GM10266 (cell line): ENCODE measurements around the gene ZNF597.

ENCODE experiments used
- DNase-seq: peaks from one replicate; pipeline ENCODE4 v3.0.0; 2012; ENCODE audit errors: extremely low spot score
- TF ChIP-seq, protein P1 (sequence below): IDR thresholded peaks from 2 replicates; pipeline ENCODE4 v1.5.1; 2012; ENCODE audit warnings: mild to moderate bottlenecking, low read depth; ENCODE audit not compliant: control insufficient read depth, insufficient read depth; ENCODE audit errors: missing control alignments

The ZNF597 gene

DNA sequence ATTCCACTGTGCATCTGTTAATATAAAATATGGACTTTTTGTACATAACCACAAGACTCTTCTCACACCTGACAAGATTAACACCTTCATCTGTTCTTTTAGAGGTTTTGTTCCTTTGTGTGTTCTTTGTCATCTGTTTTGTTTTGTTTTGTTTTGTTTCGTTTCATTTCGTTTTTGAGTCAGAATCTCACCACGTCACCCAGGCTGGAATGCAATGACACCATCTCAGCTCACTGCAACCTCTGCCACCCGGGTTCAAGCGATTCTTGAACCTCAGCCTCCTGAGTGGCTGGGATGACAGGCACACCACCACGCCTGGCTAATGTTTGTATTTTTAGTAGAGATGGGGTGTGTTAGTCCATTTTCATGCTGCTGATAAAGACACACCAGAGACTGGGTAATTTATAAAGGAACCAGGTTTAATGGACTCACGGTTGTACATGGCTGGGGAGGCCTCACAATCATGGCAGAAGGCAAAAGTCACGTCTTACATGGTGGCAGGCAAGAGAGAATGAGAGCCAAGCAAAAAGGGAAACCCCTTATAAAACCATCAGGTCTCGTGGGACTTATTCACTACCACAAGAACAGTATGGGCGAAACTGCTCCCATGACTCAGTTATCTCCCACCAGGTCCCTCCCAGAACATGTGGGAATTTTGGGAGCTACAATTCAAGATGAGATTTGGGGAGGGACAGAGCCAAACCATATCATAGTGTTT is 29.7 kb upstream of the ZNF597 start:
- no peak for DNase-seq
- TF ChIP-seq, protein P1, sequence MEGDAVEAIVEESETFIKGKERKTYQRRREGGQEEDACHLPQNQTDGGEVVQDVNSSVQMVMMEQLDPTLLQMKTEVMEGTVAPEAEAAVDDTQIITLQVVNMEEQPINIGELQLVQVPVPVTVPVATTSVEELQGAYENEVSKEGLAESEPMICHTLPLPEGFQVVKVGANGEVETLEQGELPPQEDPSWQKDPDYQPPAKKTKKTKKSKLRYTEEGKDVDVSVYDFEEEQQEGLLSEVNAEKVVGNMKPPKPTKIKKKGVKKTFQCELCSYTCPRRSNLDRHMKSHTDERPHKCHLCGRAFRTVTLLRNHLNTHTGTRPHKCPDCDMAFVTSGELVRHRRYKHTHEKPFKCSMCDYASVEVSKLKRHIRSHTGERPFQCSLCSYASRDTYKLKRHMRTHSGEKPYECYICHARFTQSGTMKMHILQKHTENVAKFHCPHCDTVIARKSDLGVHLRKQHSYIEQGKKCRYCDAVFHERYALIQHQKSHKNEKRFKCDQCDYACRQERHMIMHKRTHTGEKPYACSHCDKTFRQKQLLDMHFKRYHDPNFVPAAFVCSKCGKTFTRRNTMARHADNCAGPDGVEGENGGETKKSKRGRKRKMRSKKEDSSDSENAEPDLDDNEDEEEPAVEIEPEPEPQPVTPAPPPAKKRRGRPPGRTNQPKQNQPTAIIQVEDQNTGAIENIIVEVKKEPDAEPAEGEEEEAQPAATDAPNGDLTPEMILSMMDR = no peak

DNA sequence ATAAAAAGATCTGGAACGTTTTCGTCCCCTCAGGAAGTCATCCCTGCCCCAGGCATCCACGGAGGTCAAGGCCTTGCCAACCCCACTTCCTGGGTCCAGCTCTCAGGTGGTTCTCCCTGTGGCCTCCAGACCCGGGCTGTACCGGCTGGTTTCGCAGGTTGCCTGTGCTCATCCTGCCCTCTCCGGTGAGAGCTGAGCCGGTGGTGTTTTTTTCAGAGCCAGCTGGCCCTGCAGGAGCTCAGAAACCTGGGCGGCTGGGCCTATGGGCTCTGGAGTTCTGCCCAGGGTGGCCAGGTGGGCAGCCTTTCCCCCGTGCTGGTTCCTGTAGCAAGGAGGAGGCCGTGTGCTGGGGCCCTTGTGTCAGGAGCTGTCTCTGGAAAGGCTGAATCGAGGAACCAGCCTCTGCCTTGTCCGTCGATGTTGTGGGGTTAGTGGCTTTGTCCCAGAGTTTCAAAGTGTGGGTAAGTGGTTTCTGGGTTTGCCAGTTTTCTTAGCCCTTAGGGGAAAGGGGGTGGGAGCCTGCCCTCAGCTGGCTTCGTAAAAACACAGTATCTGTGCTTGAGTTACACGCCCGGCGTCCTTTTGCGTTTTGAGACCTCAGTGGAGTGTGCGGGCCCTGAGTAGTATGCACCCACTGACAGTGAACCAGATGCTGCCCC is 28.3 kb upstream of the ZNF597 start:
- no peak for DNase-seq
- TF ChIP-seq, protein P1 = no peak

DNA sequence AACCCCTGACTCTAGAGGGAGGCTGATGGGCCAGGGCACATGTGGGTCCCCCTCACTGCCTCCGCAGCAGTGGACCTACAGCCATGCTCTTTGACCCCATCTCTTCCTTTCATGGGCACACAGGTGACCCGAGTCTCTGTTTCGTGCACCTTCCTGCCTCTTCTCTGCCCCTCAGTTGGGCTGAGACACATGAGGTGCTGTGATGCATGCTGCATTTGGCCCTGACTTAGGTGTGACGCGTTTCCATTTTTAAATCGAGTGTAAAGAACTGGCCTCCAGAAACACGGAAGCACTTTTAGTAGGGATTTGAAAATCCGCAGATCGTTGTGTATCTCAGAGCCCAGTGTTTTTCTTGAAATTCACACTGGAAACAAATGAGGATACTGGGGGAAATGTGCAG is 27.4 kb upstream of the ZNF597 start:
- no peak for DNase-seq
- TF ChIP-seq, protein P1 = no peak

DNA sequence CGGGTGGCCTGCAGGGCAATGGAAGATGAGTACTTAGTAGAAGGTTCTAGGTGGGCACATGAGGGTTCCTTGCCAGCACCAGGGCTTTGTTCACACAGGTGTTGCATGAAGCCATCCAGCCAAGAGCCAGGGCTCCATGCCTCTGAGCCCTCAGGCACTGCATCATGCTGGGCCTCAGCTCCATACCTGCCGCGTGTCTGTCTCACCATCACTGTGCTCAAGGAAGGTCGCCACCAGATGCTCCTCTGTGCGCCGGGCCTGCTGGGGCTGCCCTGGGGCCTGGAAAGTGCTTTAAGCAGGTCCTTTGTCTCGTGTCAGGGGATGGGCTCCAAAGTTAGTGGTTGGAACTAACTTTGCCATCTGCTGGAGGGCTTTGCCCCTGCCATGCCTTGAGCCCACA is 26.4 kb upstream of the ZNF597 start:
- TF ChIP-seq, protein P1 = no peak
- no peak for DNase-seq

DNA sequence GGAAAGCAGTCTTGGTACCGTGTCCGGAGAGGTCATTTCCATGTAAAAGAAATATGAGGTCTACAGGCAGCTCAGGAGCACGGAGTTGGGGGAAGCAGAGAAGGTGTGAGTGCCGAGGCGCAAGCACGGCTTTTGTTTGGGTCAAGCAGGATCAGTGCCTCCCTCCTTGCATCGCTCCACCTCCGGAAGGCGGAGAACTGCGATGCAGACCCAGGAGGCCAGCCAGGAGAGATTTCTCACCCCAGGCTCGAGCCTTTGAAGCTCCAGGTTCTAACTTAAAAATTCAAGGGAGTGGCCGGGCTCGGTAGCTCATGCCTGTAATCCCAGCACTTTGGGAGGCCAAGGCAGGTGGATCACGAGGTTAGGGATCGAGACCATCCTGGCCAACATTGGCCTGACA is 25.2 kb upstream of the ZNF597 start:
- TF ChIP-seq, protein P1 = no peak
- no peak for DNase-seq

DNA sequence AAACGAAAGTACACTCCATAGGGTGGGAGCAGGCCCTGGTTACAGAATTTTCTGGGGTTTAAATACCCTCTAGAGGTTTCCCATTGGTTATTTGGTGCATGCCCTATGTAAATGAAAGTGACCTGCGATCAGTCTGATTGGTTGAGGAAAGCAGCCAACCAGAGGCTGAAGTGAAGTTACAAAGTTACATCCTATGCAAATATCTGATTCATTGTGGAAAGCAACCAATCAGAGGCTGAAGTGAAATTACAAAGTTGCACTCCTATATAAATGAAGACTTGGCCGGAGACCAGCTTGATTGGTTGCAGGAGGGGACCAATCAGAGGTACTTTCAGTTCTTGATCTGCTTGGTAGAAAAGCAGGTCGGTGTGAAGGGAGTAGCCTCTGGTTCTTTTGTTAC is 24.6 kb upstream of the ZNF597 start:
- no peak for DNase-seq
- TF ChIP-seq, protein P1 = no peak

DNA sequence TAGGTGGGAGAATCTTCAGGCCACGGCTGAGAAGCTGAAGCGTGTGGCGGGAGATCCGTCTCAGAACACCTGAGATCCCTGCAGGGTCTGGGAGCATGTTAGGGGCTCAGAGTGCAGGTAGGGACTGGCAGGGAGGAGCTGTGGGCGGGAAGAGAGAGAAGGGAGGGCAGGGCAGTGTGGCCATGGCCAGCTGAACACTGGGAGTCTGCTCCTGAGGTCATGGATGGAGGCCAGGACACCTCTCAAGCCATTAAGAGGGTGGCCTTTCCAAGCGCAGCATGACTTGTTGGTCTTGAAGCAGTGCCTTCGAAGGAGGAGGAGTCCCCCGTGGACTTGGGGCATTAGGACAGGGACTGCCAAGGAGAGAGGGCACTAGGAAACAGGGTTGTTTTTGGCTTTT is 23.9 kb upstream of the ZNF597 start:
- TF ChIP-seq, protein P1 = no peak
- DNase-seq = no peak
